Activated CD8-positive, alpha-beta memory T cell treated with anti-CD3 and anti-CD28 coated beads, Interleukin-2, amount 10 ng/mL, durations not matched to agents 7 days and 5 days (primary cell): ENCODE data around the gene PGRMC1. TPM values are rescaled to one million over a fixed set of nuclear protein-coding genes. Genes with fewer than 3 reads are reported as not detected.
A peak's percentile ranks its signal among the peaks of the same experiment; 100 is the strongest.
"Not testable (repeated sequence)": the region's sequence is repeated elsewhere in the genome, so short reads cannot be mapped to it uniquely, and the experiment has no call there.

ENCODE experiments used
- ATAC-seq: fragments of 150-1000 bp; cut with Tn5 transposase; one replicate; pipeline ENCODE4 v1.10.0; 2021; ENCODE audit warnings: moderate library complexity
- CTCF ChIA-PET: fragments of 350-600 bp; sonication (Branson Sonifier 250); formaldehyde crosslinking; loops from one replicate; lab custom pipeline; 2021; ENCODE audit warnings: antibody characterized with exemption; lab: Charles Lee
- DNase-seq: peaks from one replicate; pipeline ENCODE4 v3.0.0-alpha.2; 2020
- H3K27ac Mint-ChIP-seq: one replicate; pipeline ENCODE4 v1.8.0; 2021; ENCODE audit warnings: mild to moderate bottlenecking, mixed read lengths
- H3K27me3 Mint-ChIP-seq: one replicate; pipeline ENCODE4 v1.8.0; 2021; ENCODE audit warnings: mixed read lengths
- H3K36me3 Mint-ChIP-seq: one replicate; pipeline ENCODE4 v1.8.0; 2021; ENCODE audit warnings: mild to moderate bottlenecking, mixed read lengths
- H3K4me1 Mint-ChIP-seq: one replicate; pipeline ENCODE4 v1.8.0; 2021; ENCODE audit warnings: mixed read lengths
- H3K4me3 Mint-ChIP-seq: one replicate; pipeline ENCODE4 v1.8.0; 2021; ENCODE audit warnings: mild to moderate bottlenecking, moderate library complexity, mixed read lengths
- H3K9me3 Mint-ChIP-seq: one replicate; pipeline ENCODE4 v1.8.0; 2022; ENCODE audit warnings: low read depth, mixed read lengths
- total RNA-seq, 2 experiments: library from RNA; stranded (reverse); gene quantifications; one replicate each; pipeline ENCODE4 v1.2.3, GENCODE V29; 2021

PGRMC1 gene
- total RNA-seq, 2 experiments from 2014 or later: 26.3 to 32.5 TPM

- CTCF ChIA-PET: no interaction called here
- no peak for ATAC-seq
- H3K36me3 Mint-ChIP-seq: peaks cover 32% of the 10 kb centered on the region
- no peak for DNase-seq
- H3K9me3 Mint-ChIP-seq: no peaks in the 10 kb centered on the region
- no peak overlapping the region for H3K27ac Mint-ChIP-seq
- peaks cover 41% of the 10 kb centered on the region for H3K4me1 Mint-ChIP-seq
- H3K27me3 Mint-ChIP-seq: peaks cover 2% of the 10 kb centered on the region
- no peak overlapping the region for H3K4me3 Mint-ChIP-seq
Measured at GRCh38 chrX:119240356-119240755, 4.3 kb downstream of the PGRMC1 start.

- H3K9me3 Mint-ChIP-seq: no peaks in the 10 kb centered on the region
- DNase-seq (no peak), ATAC-seq (no peak)
- peaks cover 14% of the 10 kb centered on the region for H3K36me3 Mint-ChIP-seq
- peaks cover under 1% of the 10 kb centered on the region for H3K4me1 Mint-ChIP-seq
- no peaks in the 10 kb centered on the region for H3K27me3 Mint-ChIP-seq
- no peak overlapping the region for H3K4me3 Mint-ChIP-seq
- CTCF ChIA-PET: no interaction called here
- H3K27ac Mint-ChIP-seq: no peak overlapping the region
Measured at GRCh38 chrX:119247702-119248101, 11.6 kb downstream of the PGRMC1 start.

GRCh38 chrX:119249891-119250290 is 13.8 kb downstream of the PGRMC1 start:
- Mint-ChIP-seq H3K4me1 (peaks cover 2% of the 10 kb centered on the region), H3K27ac (no peak overlapping the region), H3K4me3 (no peak overlapping the region), H3K36me3 (peaks cover 6% of the 10 kb centered on the region), H3K27me3 (no peaks in the 10 kb centered on the region), H3K9me3 (no peaks in the 10 kb centered on the region)
- CTCF ChIA-PET: no interaction called here
- DNase-seq: no peak
- no peak for ATAC-seq

GRCh38 chrX:119251386-119251785 is 15.3 kb downstream of the PGRMC1 start:
- CTCF ChIA-PET: no interaction called here

GRCh38 chrX:119252716-119253115 is 16.6 kb downstream of the PGRMC1 start:
- DNase-seq (no peak), ATAC-seq (no peak)
- H3K27me3 Mint-ChIP-seq: peaks cover 8% of the 10 kb centered on the region
- no peak overlapping the region for H3K27ac Mint-ChIP-seq
- peaks cover 2% of the 10 kb centered on the region for H3K4me1 Mint-ChIP-seq
- CTCF ChIA-PET: no interaction called here
- no peak overlapping the region for H3K4me3 Mint-ChIP-seq
- H3K9me3 Mint-ChIP-seq: no peaks in the 10 kb centered on the region
- H3K36me3 Mint-ChIP-seq: no peaks in the 10 kb centered on the region

More at GRCh38 chrX:119251386-119251785, 15.3 kb downstream of the PGRMC1 start:
- H3K27me3 Mint-ChIP-seq: peaks cover under 1% of the 10 kb centered on the region
- no peaks in the 10 kb centered on the region for H3K9me3 Mint-ChIP-seq
- no peak overlapping the region for H3K27ac Mint-ChIP-seq
- peaks cover 2% of the 10 kb centered on the region for H3K4me1 Mint-ChIP-seq
- DNase-seq (no peak), ATAC-seq (no peak)
- no peaks in the 10 kb centered on the region for H3K36me3 Mint-ChIP-seq
- no peak overlapping the region for H3K4me3 Mint-ChIP-seq

- Mint-ChIP-seq H3K36me3 (no peaks in the 10 kb centered on the region), H3K4me1 (no peaks in the 10 kb centered on the region), H3K27ac (no peak overlapping the region), H3K27me3 (peaks cover 20% of the 10 kb centered on the region), H3K9me3 (no peaks in the 10 kb centered on the region), H3K4me3 (no peak overlapping the region)
- DNase-seq (no peak), ATAC-seq (no peak)
- CTCF ChIA-PET: interaction anchor here (0.9 to 1.3 kb wide), 3 partner anchors 12 to 147 kb away, joined by 3 to 5 read pairs (median 3); no protein-coding TSS in a partner anchor
Measured at GRCh38 chrX:119266364-119266995, 30.4 kb downstream of the PGRMC1 start.

- H3K4me3 Mint-ChIP-seq, ATAC-seq, H3K4me1 Mint-ChIP-seq, H3K36me3 Mint-ChIP-seq, H3K9me3 Mint-ChIP-seq, DNase-seq, H3K27ac Mint-ChIP-seq: not testable (repeated sequence)
- CTCF ChIA-PET: interaction anchor here (0.7 kb wide), 1 partner anchor 148 kb away, joined by 3 read pairs; no protein-coding TSS in a partner anchor
- peaks cover 20% of the 10 kb centered on the region for H3K27me3 Mint-ChIP-seq
Measured at GRCh38 chrX:119267115-119267514, 31.0 kb downstream of the PGRMC1 start.

- Mint-ChIP-seq H3K4me3 (peak overlapping the region; percentile 52), H3K27me3 (peaks cover 26% of the 10 kb centered on the region), H3K27ac (no peak overlapping the region), H3K9me3 (no peaks in the 10 kb centered on the region), H3K4me1 (peaks cover 8% of the 10 kb centered on the region), H3K36me3 (no peaks in the 10 kb centered on the region)
- ATAC-seq (no peak), DNase-seq (no peak)
- CTCF ChIA-PET: interaction anchor here (1.6 kb wide), 1 partner anchor 14 kb away, joined by 3 read pairs; no protein-coding TSS in a partner anchor
Measured at GRCh38 chrX:119272882-119273419, 36.9 kb downstream of the PGRMC1 start.

- no peak overlapping the region for H3K27ac Mint-ChIP-seq
- peaks cover 8% of the 10 kb centered on the region for H3K4me1 Mint-ChIP-seq
- CTCF ChIA-PET: interaction anchor here (1.6 kb wide), 1 partner anchor 14 kb away, joined by 3 read pairs; no protein-coding TSS in a partner anchor
- H3K9me3 Mint-ChIP-seq: no peaks in the 10 kb centered on the region
- peak overlapping the region; percentile 52 for H3K4me3 Mint-ChIP-seq
- peak; percentile 99 for ATAC-seq
- H3K27me3 Mint-ChIP-seq: peaks cover 22% of the 10 kb centered on the region
- no peaks in the 10 kb centered on the region for H3K36me3 Mint-ChIP-seq
- DNase-seq: peak; percentile 74
Measured at GRCh38 chrX:119273420-119274192, 37.5 kb downstream of the PGRMC1 start.

- ATAC-seq, H3K27ac Mint-ChIP-seq, DNase-seq, CTCF ChIA-PET, H3K4me1 Mint-ChIP-seq, H3K9me3 Mint-ChIP-seq, H3K36me3 Mint-ChIP-seq, H3K4me3 Mint-ChIP-seq: not testable (repeated sequence)
- peaks cover 12% of the 10 kb centered on the region for H3K27me3 Mint-ChIP-seq
Measured at GRCh38 chrX:119282347-119282746, 46.3 kb downstream of the PGRMC1 start.

- CTCF ChIA-PET: no interaction called here
- H3K4me1 Mint-ChIP-seq: no peaks in the 10 kb centered on the region
- no peak for DNase-seq
- ATAC-seq: no peak
- peaks cover 9% of the 10 kb centered on the region for H3K27me3 Mint-ChIP-seq
- no peaks in the 10 kb centered on the region for H3K36me3 Mint-ChIP-seq
- H3K9me3 Mint-ChIP-seq: no peaks in the 10 kb centered on the region
- no peak overlapping the region for H3K27ac Mint-ChIP-seq
- no peak overlapping the region for H3K4me3 Mint-ChIP-seq
Measured at GRCh38 chrX:119288890-119289393, 52.9 kb downstream of the PGRMC1 start.

GRCh38 chrX:119290476-119290875 is 54.4 kb downstream of the PGRMC1 start:
- Mint-ChIP-seq H3K9me3 (no peaks in the 10 kb centered on the region), H3K27ac (no peak overlapping the region), H3K4me3 (no peak overlapping the region), H3K27me3 (peaks cover 5% of the 10 kb centered on the region), H3K36me3 (no peaks in the 10 kb centered on the region), H3K4me1 (no peaks in the 10 kb centered on the region)
- CTCF ChIA-PET: no interaction called here
- no peak for DNase-seq
- no peak for ATAC-seq

GRCh38 chrX:119291246-119291645 is 55.2 kb downstream of the PGRMC1 start:
- H3K27ac Mint-ChIP-seq, ATAC-seq, H3K27me3 Mint-ChIP-seq, H3K36me3 Mint-ChIP-seq, H3K4me1 Mint-ChIP-seq, H3K9me3 Mint-ChIP-seq, CTCF ChIA-PET, H3K4me3 Mint-ChIP-seq, DNase-seq: not testable (repeated sequence)
